HG02970 (cell line): ENCODE data around the gene IGSF3.

ENCODE experiments used
- ATAC-seq: cut with Tn5 transposase; IDR thresholded peaks from one replicate; pipeline ENCODE4 v1.9.1; 2021; ENCODE audit warnings: mild to moderate bottlenecking, moderate library complexity, moderate number of reproducible peaks; ENCODE audit not compliant: unreplicated experiment, low FRiP score

Gene IGSF3

DNA sequence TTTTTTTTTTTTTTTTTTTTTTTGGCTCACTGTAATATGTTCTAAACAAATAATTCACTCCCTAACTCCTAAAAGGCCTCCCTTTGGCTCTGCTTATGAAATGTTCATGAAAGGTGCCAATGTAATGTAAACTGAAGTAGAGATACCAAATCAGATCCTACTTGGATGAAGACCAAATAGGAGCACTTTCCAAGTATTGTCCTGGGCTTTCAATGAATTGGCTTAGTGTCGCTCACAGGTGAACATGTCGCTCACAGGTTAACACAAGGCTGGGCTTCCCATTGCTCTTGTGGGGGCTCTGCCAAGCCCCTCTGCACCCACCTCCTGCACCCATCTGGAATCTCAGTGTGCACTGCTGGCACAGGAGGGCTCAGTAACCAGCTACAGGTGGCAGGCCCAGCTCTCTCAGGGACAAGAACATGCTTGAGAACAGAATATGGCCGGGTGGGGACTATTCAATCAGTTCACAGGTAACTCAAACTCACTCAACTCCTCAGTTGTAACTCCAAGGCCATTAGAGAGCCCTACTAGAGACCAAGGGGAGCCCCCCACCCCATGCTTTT is 86.1 kb downstream of the IGSF3 start:
- ATAC-seq = no peak

DNA sequence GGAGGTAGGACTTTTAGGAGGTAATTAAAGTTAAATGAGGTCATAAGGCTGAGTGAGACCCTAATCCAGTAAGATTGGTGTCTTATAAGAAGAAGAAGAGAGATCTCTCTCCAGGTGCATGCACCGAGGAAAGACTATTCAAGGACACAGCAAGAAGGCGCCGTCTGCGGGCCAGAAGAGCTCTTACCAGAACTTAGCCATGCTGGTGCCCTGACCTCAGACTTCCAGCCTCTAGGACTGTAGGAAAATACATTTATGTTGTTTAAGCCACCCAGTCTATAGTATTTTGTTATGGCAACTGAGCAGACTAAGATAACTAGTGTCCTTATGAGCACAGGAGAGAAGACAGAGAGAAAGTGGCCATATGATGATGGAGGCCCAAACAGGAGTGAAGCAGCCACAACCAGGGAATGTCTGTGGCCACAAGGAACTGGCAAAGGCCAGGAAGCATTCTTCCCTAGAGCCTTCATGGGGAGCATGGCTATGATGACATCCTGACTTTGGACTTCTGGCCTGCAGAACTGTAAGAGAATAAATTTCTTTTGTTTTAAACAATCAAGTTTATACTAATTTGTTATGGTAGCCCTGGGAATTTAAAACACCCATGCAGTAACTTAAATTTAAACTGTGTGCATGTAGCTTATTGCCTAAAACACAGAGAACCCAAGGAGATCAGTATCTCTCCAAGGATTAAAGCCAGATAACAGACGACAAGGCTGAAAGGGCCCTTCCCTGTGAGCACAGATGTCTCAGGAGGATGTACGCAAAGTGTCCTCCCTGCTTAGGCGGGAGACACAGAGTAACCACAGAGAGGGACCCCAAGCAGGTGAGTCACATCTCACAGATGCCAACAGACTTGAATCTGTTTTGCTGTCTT is 86.8 kb downstream of the IGSF3 start:
- ATAC-seq = no peak

DNA sequence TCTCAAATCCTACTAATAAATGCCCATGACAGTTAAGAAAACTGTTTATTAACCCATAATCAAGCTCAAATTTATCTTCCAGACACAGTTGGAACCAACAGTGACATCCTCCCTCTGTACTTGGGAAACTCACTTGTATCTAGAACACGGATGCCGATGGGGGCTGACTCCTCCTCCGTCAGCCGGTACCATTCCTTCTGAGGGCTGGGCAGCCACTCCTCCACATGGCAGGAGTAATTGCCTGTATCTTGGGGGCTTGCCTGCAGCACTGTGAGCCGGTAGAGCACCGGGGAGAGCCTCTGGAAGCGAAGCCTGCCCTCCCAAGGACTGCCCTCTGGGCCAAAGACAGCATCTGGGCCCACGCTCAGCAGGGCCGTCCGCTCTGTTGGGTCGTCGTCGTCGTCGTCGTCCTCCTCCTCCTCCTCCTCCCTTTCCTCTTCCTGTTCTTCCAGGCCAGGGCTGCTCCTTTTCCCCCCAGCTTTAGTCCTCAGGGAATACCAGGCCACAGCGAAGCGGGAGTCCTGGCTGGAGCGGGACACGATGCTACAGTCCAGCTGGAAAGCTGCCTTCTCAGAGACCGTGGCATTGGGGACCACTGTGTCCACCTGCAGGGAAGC is 88.2 kb downstream of the IGSF3 start:
- no peak for ATAC-seq

GRCh38 chr1:116578581-116578980 is 89.0 kb downstream of the IGSF3 start:
- no peak for ATAC-seq

DNA sequence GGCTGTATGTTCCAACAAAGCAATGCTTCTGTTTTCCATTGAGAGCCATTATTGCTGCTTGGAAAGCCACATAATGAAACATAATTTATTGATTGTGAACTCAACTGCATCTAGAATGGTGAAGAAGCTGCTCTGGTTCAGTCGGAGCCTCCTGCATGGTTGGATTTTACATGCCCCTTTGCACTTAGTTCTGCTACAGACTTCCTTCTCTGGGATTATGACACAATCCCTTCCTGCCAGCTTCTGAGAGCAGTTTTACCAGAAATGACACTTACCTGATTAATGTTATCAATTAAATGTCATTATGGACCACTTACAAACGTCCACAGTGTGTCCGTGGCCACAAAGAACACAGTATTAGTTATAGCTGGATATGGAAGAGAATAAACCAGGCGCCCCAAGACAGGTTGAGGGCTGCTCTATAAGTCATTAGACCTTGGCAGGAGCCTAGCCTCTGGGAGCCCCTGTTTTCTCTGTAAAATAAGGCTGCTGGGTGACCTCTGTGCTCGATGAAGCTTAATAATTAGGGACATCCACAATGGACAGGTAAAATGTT is 89.7 kb downstream of the IGSF3 start:
- no peak for ATAC-seq

- no peak for ATAC-seq
Observed at GRCh38 chr1:116574581-116575291, 92.8 kb downstream of the IGSF3 start.

DNA sequence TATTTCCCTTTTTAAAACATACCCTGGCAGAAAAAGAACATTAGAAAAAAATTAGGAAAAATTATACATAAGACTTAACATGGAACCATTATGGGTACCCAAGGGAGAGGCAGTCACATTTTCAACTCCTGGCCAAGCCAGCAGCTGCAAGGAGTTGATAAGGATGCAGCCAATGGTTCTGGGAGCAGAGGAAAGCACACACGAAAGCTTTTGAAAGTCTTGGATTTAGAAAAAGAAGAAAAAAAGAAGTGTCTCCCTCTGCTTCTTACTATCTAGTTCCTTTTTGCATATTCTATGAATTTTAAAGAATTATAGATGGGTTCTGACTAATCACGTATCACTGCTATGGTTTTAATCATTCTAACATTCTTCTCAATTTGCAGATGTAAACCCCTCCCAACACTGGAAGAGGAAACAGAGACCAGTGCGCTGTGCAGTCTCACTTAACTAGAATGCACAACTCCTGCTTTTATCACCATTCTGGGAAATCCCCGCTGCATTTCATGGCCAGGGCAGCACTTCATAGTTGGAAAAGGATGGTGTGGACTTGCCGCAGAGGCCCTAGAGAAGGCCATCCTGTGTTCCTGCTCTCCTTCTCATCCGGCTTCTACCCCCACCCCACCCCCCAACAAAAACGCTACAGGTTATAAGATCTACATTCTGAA is 94.0 kb downstream of the IGSF3 start:
- no peak for ATAC-seq

- ATAC-seq = no peak
Observed at GRCh38 chr1:116572771-116573430, 94.6 kb downstream of the IGSF3 start.

GRCh38 chr1:116572099-116572498 is 95.4 kb downstream of the IGSF3 start:
- ATAC-seq = no peak

DNA sequence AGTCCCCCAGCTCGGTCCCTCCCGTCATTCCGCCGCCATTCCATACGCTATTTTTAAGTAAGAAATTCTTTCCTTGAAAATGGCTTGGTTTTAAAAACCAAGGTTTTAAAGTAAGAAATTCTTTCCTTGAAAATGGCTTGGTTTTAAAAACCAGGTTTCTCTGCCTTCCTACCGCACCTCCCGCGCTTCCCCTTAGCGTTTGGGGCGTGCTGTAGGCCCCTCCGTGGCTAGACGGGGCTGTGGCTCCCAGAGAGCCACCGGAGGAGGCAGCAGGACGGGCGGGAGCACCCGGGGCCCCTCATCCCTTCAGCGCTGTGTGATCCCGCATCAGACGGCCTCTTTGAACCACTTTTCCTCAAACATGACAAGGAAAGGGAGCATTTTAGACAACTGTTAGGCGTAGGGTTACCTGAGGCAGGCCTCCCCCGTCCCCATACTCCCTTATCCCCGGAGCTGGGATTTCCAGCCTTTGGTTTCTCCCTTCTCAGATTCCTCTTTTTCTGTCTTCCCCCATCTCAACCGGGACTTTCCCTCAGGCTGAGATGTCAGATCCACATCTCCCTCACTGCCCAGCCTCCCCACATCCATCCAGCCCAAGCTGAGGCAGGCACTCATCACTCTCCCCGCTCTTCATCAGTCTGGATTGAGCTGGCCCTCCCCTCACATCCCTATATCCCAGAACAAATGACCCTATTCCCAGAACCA is 96.2 kb downstream of the IGSF3 start:
- no peak for ATAC-seq

DNA sequence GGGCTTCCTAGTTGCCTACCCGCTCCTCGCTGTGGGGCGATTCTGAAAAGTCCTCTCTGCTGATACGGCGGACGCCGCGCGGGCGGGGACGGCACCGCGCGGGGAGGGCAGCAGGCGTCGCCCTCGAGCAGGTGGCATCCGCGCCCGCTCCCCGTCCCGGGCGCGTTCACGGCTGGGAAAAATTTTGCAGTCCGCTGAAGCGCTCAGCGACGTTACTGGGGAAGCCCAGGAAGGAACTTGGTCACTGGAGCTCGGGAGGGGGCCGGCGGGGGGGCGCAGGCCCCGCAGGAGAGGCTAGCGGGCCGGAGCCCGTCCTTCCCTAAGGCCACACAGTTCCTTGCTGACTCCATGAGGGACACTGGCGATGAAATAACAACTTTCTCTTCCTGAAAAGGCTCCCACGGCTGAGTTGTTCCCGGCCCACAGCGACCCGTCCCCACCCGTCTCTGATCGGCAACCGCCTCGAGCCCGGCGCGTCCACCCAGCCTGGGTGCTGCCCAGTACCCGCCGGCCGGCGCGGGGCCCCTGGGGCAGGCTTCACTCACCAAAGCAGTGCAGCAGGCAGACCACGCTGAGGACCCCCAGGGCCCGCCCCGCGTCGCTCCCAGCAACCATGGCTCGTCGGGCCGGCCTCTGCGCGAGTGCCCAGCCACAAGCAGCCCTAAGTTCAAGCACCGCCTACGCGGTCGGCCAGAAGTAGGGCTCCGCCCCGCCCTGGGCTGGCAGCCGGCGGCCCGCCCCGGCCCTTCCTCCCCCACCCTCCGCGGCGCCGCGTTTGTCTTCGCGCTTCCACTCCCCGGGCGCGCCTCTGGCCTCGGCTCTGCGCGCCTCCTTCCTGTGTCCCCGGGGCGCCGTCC is 96.9 kb downstream of the IGSF3 start, which contains the start of gene CD58:
Gene CD58, minus strand, starts transcription at position 669 of the 857 bp plus-strand sequence. Its CDS starts 54 bp downstream, at position 615.
- ATAC-seq = peak; percentile 50

GRCh38 chr1:116569776-116570357 is 97.7 kb downstream of the IGSF3 start:
- no peak for ATAC-seq

DNA sequence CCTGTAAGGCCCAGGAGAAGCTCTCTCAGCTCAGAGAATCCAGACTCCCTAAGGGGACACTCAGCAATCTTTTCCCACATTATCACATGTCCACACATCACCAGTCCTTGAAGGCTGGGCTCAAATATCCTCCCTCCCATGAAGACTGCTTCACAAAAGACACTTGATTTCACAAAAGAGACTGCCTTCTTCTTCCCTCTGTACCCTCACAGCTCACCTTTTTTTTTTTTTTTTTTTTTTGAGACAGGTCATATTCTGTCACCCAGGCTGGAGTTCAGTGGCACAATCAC is 98.2 kb downstream of the IGSF3 start:
- no peak for ATAC-seq

GRCh38 chr1:116568662-116569380 is 98.7 kb downstream of the IGSF3 start:
- no peak for ATAC-seq

GRCh38 chr1:116567790-116568661 is 99.5 kb downstream of the IGSF3 start:
- no peak for ATAC-seq

- ATAC-seq = no peak
Observed at GRCh38 chr1:116565222-116565621, 102.3 kb downstream of the IGSF3 start.
